GM12878 (cell line): ENCODE data around the gene PGLYRP3.

Source experiments
- FOXM1 ChIP-seq: IDR thresholded peaks from 2 replicates; pipeline ENCODE4 v1.6.1; 2012; ENCODE audit warnings: low read depth, mild to moderate bottlenecking, inconsistent platforms, low read length, moderate library complexity
- GABPA ChIP-seq: IDR thresholded peaks from 2 replicates; pipeline ENCODE4 v1.6.1; 2014; ENCODE audit warnings: antibody characterized with exemption, low read depth, mild to moderate bottlenecking, inconsistent platforms
- MTA3 ChIP-seq: IDR thresholded peaks from 2 replicates; pipeline ENCODE4 v1.6.1; 2012; ENCODE audit warnings: low read length, inconsistent platforms, borderline replicate concordance
- POLR2A ChIP-seq: IDR thresholded peaks from 2 replicates; pipeline ENCODE4 v1.6.1; 2011; ENCODE audit warnings: low read depth, mild to moderate bottlenecking, low read length
- RFX5 ChIP-seq: IDR thresholded peaks from 2 replicates; pipeline ENCODE4 v1.6.1; 2011; ENCODE audit warnings: low read depth, low read length, improper control_type of control experiment
- SPI1 ChIP-seq: IDR thresholded peaks from 2 replicates; pipeline ENCODE4 v1.6.1; 2011; ENCODE audit warnings: low read depth, mild to moderate bottlenecking, low read length, moderate library complexity, borderline replicate concordance; ENCODE audit not compliant: insufficient read depth
- ZNF274 ChIP-seq: IDR thresholded peaks from one replicate; pipeline ENCODE4 v1.8.0; 2011; ENCODE audit not compliant: insufficient read length, insufficient read depth

GRCh38 chr1:153302308-153302707, 10.4 kb downstream of the PGLYRP3 start:
- TF ChIP-seq ZNF274 (no peak), RFX5 (no peak), SPI1 (no peak), MTA3 (no peak), POLR2A (no peak), GABPA (no peak), FOXM1 (no peak)
